ENCODE data around the gene CBX1. TPM values are rescaled to one million over a fixed set of nuclear protein-coding genes. Genes with fewer than 3 reads are reported as not detected.

The CBX1 gene
- total and polyA plus RNA-seq, 2 of the 4 experiments (the other 2 are of a cell fraction): 35.0 to 54.9 TPM

GRCh38 chr17:48037838-48038323 is 63.4 kb downstream of the CBX1 start:
- BruUV-seq (replicated peaks): no TSS peak
- CTCF ChIA-PET: no interaction called here

More at GRCh38 chr17:48037838-48038323, 63.4 kb downstream of the CBX1 start:
- H3K27ac ChIP-seq (ENCODE audit: insufficient read depth, low read length): peak overlapping the region; percentile 61
- peak overlapping the region; percentile 11; the same call in 1 of the 2 replicates for H2AK5ac ChIP-seq (ENCODE audit: low read depth, low read length)
- peak overlapping the region; percentile 80 for H3K4ac ChIP-seq (ENCODE audit: low read depth, low read length)
- H3K14ac ChIP-seq (replicated peaks; ENCODE audit: low read depth, low read length): peak overlapping the region; percentile 62
- 0 out of 2 replicates have a peak overlapping the region, but pooled peaks have one; percentile 20 for H3K56ac ChIP-seq (ENCODE audit: extremely low read depth, insufficient read depth, low read length)
- dilution Hi-C loops (cut with HindIII; ENCODE audit: low sequenced_read_pairs, unreplicated experiment): no loop called here
- peaks cover 3% of the 10 kb centered on the region for H3K36me3 ChIP-seq (ENCODE audit: control insufficient read depth, insufficient read depth, low read length)
- H3K9me1 ChIP-seq (ENCODE audit: insufficient read depth, low read length): peaks cover 15% of the 10 kb centered on the region
- POLR2A ChIA-PET (ENCODE audit: unreplicated experiment): no interaction called here
- H3K79me1 ChIP-seq (ENCODE audit: low read depth in 1 of 2, low read length in 2 of 2): peaks cover 5 to 18% of the 10 kb centered on the region in 2 experiments
- no peak for DNase-seq
- H3K4me2 ChIP-seq (ENCODE audit: low read depth, low read length): peak overlapping the region; percentile 17
- peak overlapping the region; percentile 74 to 94 for H4K8ac ChIP-seq (ENCODE audit: low read depth in 2 of 2, low read length in 2 of 2)
- intact Hi-C loops (cut with micrococcal nuclease): loop anchor here (1.0 to 2.0 kb wide), 2 partner anchors 13 to 36 kb away; no protein-coding TSS in a partner anchor
- no peaks in the 10 kb centered on the region for H3K27me3 ChIP-seq (ENCODE audit: control insufficient read depth, insufficient read depth, low read length)
- peak; percentile 53 for ATAC-seq (ENCODE audit: low read depth)
- peak overlapping the region; percentile 51 for H4K5ac ChIP-seq (ENCODE audit: low read depth, low read length)
- H3K18ac ChIP-seq (ENCODE audit: low read depth, low read length): peak overlapping the region; percentile 74
- H2BK15ac ChIP-seq (ENCODE audit: low read depth, low read length): peak overlapping the region; percentile 8; the same call in 1 of the 3 replicates
- no peaks in the 10 kb centered on the region for H3K9me3 ChIP-seq (ENCODE audit: control insufficient read depth, insufficient read depth, low read length)
- peak overlapping the region; percentile 29; the same call in 1 of the 2 replicates for H3K4me3 ChIP-seq (ENCODE audit: insufficient read depth, low read depth, low read length)
- peak overlapping the region; percentile 87 for H2AFZ ChIP-seq (replicated peaks; ENCODE audit: low read length, poor library complexity)
- peak overlapping the region; percentile 60 for H3K9ac ChIP-seq (ENCODE audit: low read depth, low read length)
- peak overlapping the region; percentile 59 for H2AK9ac ChIP-seq (replicated peaks; ENCODE audit: low read depth, low read length, poor library complexity)
- H2BK5ac ChIP-seq (ENCODE audit: low read depth, low read length, poor library complexity, severe bottlenecking): peak overlapping the region; percentile 21
- peak overlapping the region; percentile 75 for H4K91ac ChIP-seq (ENCODE audit: insufficient read depth, low read depth, low read length)
- peak overlapping the region; percentile 48 for H3K23ac ChIP-seq (ENCODE audit: low read depth, low read length)
- peaks cover 10% of the 10 kb centered on the region for H3K4me1 ChIP-seq (ENCODE audit: control insufficient read depth, insufficient read depth, low read length)
- WGBS, 2 experiments (ENCODE audit: extremely low coverage in 2 of 2, insufficient read length in 1 of 2): 22% methylated on average over 8 of the region's 19 CpGs; no CpG with 5 or more reads in 1 of the 2 experiments
- in situ Hi-C loops (cut with MboI; ENCODE audit: low sequenced_read_pairs): no loop called here
- H4K20me1 ChIP-seq (ENCODE audit: insufficient read depth, low read length): no peaks in the 10 kb centered on the region
- H2BK20ac ChIP-seq (ENCODE audit: low read depth, low read length): peak overlapping the region; percentile 62; the same call in 1 of the 2 replicates
- TF ChIP-seq CEBPB (IDR thresholded peaks at IDR 0.05; ENCODE audit: low read depth, low read length): no peak
- no peak for TF ChIP-seq BHLHE40 (IDR thresholded peaks at IDR 0.05; ENCODE audit: low read depth, low read length)
- TF ChIP-seq CHD1 (IDR thresholded peaks at IDR 0.05; ENCODE audit: low read depth, low read length): no peak
- no peak for TF ChIP-seq MAFK (IDR thresholded peaks at IDR 0.05; ENCODE audit: low read depth, low read length)
- no peak for TF ChIP-seq MXI1 (IDR thresholded peaks at IDR 0.05; ENCODE audit: borderline replicate concordance, low read depth, low read length)
- TF ChIP-seq RAD21 (IDR thresholded peaks at IDR 0.05; ENCODE audit: low read length): no peak
- TF ChIP-seq FOS (IDR thresholded peaks at IDR 0.05; ENCODE audit: low read depth, low read length): no peak
- no peak for TF ChIP-seq RCOR1 (IDR thresholded peaks at IDR 0.05; ENCODE audit: insufficient replicate concordance, low read length)
- TF ChIP-seq CTCF (conservative IDR thresholded peaks at IDR 0.05; ENCODE audit: low read depth, low read length): no peak
- TF ChIP-seq RFX5 (IDR thresholded peaks at IDR 0.05; ENCODE audit: low read depth, low read length): no peak
- peak overlapping the region; percentile 31; the same call in 1 of the 2 replicates for H2BK120ac ChIP-seq (ENCODE audit: low read depth, low read length)
